Upper lobe of right lung (tissue), 1 donor: ENCODE measurements around the gene LHFPL3. TPM values are rescaled to one million over a fixed set of nuclear protein-coding genes. Genes with fewer than 3 reads are reported as not detected.

ENCODE experiments used
- ATAC-seq: fragments of 200-7000 bp; cut with Tn5 transposase; one replicate; pipeline ENCODE4 v1.9.1; 2020; ENCODE audit warnings: mild to moderate bottlenecking, moderate library complexity
- DNase-seq: peaks from one replicate; pipeline ENCODE4 v3.0.0-alpha.2; 2020
- H3K27ac ChIP-seq: fragments of 200-600 bp; one replicate; pipeline ENCODE4 v1.8.0; 2022
- H3K27me3 ChIP-seq: fragments of 200-600 bp; one replicate; pipeline ENCODE4 v1.8.0; 2022; ENCODE audit warnings: mild to moderate bottlenecking
- H3K36me3 ChIP-seq: fragments of 200-600 bp; one replicate; pipeline ENCODE4 v1.8.0; 2022
- H3K4me1 ChIP-seq: fragments of 200-600 bp; one replicate; pipeline ENCODE4 v1.8.0; 2022
- H3K4me3 ChIP-seq: fragments of 200-600 bp; one replicate; pipeline ENCODE4 v1.8.0; 2022; ENCODE audit warnings: mild to moderate bottlenecking
- H3K9me3 ChIP-seq: fragments of 200-600 bp; one replicate; pipeline ENCODE4 v1.8.0; 2022
- CTCF ChIP-seq: fragments of 200-600 bp; IDR thresholded peaks from one replicate; pipeline ENCODE4 v1.8.0; 2022; ENCODE audit warnings: antibody characterized with exemption
- intact Hi-C: fragments of 100-400 bp; cut with DNase I; formaldehyde crosslinking; loops from one replicate; pipeline ENCODE4 v1.11.0; 2022
- total RNA-seq: library from RNA; stranded (reverse); fragmentation: NEBNext Ultra II Directional; extraction: Animal tissue kit (Norgen Biotek cat#: 25700); gene quantifications from one replicate; pipeline ENCODE4 v1.2.1, GENCODE V29; 2021
- donor health status: DM: no; HTN: yes; CAD: no; lungs with severe emphysema.

LHFPL3 gene
- total RNA-seq, 1 donor from 2014 or later, result not detected

- Histone ChIP-seq H3K4me3 (no peak overlapping the region), H3K36me3 (no peaks in the 10 kb centered on the region), H3K27me3 (no peaks in the 10 kb centered on the region), H3K9me3 (no peaks in the 10 kb centered on the region), H3K4me1 (no peaks in the 10 kb centered on the region), H3K27ac (no peak overlapping the region)
- intact Hi-C loops, result no loop called here
- TF ChIP-seq CTCF, result no peak
- ATAC-seq (no peak), DNase-seq (no peak)
Observed at GRCh38 chr7:104859754-104860426, 531.5 kb downstream of the LHFPL3 start.

- TF ChIP-seq CTCF, result no peak
- Histone ChIP-seq H3K36me3 (no peaks in the 10 kb centered on the region), H3K9me3 (no peaks in the 10 kb centered on the region), H3K4me3 (no peak overlapping the region), H3K27ac (no peak overlapping the region), H3K4me1 (no peaks in the 10 kb centered on the region), H3K27me3 (no peaks in the 10 kb centered on the region)
- ATAC-seq (no peak), DNase-seq (no peak)
- intact Hi-C loops, result no loop called here
Observed at GRCh38 chr7:104861729-104862390, 533.5 kb downstream of the LHFPL3 start.

- H3K9me3 ChIP-seq, result no peaks in the 10 kb centered on the region
- H3K36me3 ChIP-seq, result no peaks in the 10 kb centered on the region
- H3K27me3 ChIP-seq, result no peaks in the 10 kb centered on the region
- intact Hi-C loops, result no loop called here
- no peak for TF ChIP-seq CTCF
- ATAC-seq, result no peak
- DNase-seq, result no peak
- no peak overlapping the region for H3K4me3 ChIP-seq
- no peak overlapping the region for H3K27ac ChIP-seq
- no peaks in the 10 kb centered on the region for H3K4me1 ChIP-seq
Observed at GRCh38 chr7:104862719-104863118, 534.3 kb downstream of the LHFPL3 start.

GRCh38 chr7:104873401-104873800, 545.0 kb downstream of the LHFPL3 start:
- H3K4me3 ChIP-seq, result no peak overlapping the region
- H3K36me3 ChIP-seq, result no peaks in the 10 kb centered on the region
- H3K4me1 ChIP-seq, result no peaks in the 10 kb centered on the region
- no peak for DNase-seq
- no peak overlapping the region for H3K27ac ChIP-seq
- intact Hi-C loops, result no loop called here
- TF ChIP-seq CTCF, result no peak
- no peaks in the 10 kb centered on the region for H3K27me3 ChIP-seq
- no peak for ATAC-seq
- no peaks in the 10 kb centered on the region for H3K9me3 ChIP-seq

GRCh38 chr7:104878577-104878976, 550.2 kb downstream of the LHFPL3 start:
- Histone ChIP-seq H3K4me1 (no peaks in the 10 kb centered on the region), H3K4me3 (no peak overlapping the region), H3K9me3 (no peaks in the 10 kb centered on the region), H3K36me3 (no peaks in the 10 kb centered on the region), H3K27ac (no peak overlapping the region), H3K27me3 (no peaks in the 10 kb centered on the region)
- ATAC-seq, result no peak
- no peak for TF ChIP-seq CTCF
- DNase-seq, result no peak
- intact Hi-C loops, result no loop called here
